DLD1 (cell line): ENCODE results near the gene COA7.

Source experiments
- in situ Hi-C: cut with HindIII; loops from 2 replicates; pipeline ENCODE4 v1.10.0; 2017; ENCODE audit warnings: low sequenced_read_pairs

Gene COA7

GRCh38 chr1:52674497-52675384 lies 23.4 kb downstream of the COA7 start:
- in situ Hi-C loops: loop anchor here (5.0 kb wide), 1 partner anchor 87 kb away; no protein-coding TSS in a partner anchor

GRCh38 chr1:52673513-52673912 lies 24.6 kb downstream of the COA7 start:
- in situ Hi-C loops: no loop called here

- in situ Hi-C loops: no loop called here
Observed at GRCh38 chr1:52672946-52673345, 25.2 kb downstream of the COA7 start.

- in situ Hi-C loops: no loop called here
Observed at GRCh38 chr1:52670604-52671003, 27.5 kb downstream of the COA7 start.

GRCh38 chr1:52669696-52670095 lies 28.5 kb downstream of the COA7 start:
- in situ Hi-C loops: no loop called here

- in situ Hi-C loops: no loop called here
Observed at GRCh38 chr1:52668711-52669110, 29.4 kb downstream of the COA7 start.

- in situ Hi-C loops: no loop called here
Observed at GRCh38 chr1:52667984-52668383, 30.2 kb downstream of the COA7 start.

- in situ Hi-C loops: no loop called here
Observed at GRCh38 chr1:52667290-52667689, 30.9 kb downstream of the COA7 start.

- in situ Hi-C loops: no loop called here
Observed at GRCh38 chr1:52665006-52665941, 32.9 kb downstream of the COA7 start.

- in situ Hi-C loops: no loop called here
Observed at GRCh38 chr1:52663716-52664115, 34.4 kb downstream of the COA7 start.

GRCh38 chr1:52662645-52663313 lies 35.4 kb downstream of the COA7 start:
- in situ Hi-C loops: no loop called here

- in situ Hi-C loops: no loop called here
Observed at GRCh38 chr1:52660807-52661206, 37.3 kb downstream of the COA7 start.

GRCh38 chr1:52659851-52660596 lies 38.1 kb downstream of the COA7 start:
- in situ Hi-C loops: no loop called here

- in situ Hi-C loops: no loop called here
Observed at GRCh38 chr1:52659356-52659755, 38.8 kb downstream of the COA7 start.

- in situ Hi-C loops: no loop called here
Observed at GRCh38 chr1:52658795-52659194, 39.4 kb downstream of the COA7 start.

- in situ Hi-C loops: no loop called here
Observed at GRCh38 chr1:52657702-52658101, 40.4 kb downstream of the COA7 start.

GRCh38 chr1:52654063-52654462 lies 44.1 kb downstream of the COA7 start:
- in situ Hi-C loops: no loop called here

GRCh38 chr1:52653207-52653849 lies 44.8 kb downstream of the COA7 start:
- in situ Hi-C loops: no loop called here

GRCh38 chr1:52651904-52652303 lies 46.2 kb downstream of the COA7 start:
- in situ Hi-C loops: no loop called here

- in situ Hi-C loops: no loop called here
Observed at GRCh38 chr1:52645261-52645660, 52.9 kb downstream of the COA7 start.
